KG1 (cell line): ENCODE data around the gene OR2T11.
A peak's percentile ranks its signal among the peaks of the same experiment; 100 is the strongest.
"Not testable (repeated sequence)": the region's sequence is repeated elsewhere in the genome, so short reads cannot be mapped to it uniquely, and the experiment has no call there.

ENCODE experiments used
- DNase-seq: peaks from one replicate; lab custom pipeline; 2025; lab: John Stamatoyannopoulos, UW

OR2T11 gene, protein sequence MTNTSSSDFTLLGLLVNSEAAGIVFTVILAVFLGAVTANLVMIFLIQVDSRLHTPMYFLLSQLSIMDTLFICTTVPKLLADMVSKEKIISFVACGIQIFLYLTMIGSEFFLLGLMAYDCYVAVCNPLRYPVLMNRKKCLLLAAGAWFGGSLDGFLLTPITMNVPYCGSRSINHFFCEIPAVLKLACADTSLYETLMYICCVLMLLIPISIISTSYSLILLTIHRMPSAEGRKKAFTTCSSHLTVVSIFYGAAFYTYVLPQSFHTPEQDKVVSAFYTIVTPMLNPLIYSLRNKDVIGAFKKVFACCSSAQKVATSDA

DNA sequence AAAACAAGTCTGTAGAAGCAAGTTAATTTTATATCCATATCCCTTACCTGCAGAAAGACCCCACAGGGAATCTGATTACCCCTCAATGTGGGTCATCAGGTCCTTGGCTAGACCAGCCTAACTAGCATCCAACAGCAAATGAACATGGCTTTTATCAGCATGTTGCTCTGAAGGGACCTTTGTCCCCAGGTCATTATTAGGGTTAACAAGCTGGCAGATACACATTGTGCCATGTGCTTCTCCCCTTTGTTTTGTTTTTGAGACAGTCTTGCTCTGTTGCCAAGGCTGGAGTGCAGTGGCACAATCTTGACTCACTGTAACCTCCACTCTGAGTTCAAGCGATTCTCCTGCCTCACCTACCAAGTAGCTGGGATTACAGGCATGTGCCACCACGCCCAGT, at the start of gene OR2T11:
Gene OR2T11 (minus strand): TSS at position 101 of the 400 bp plus-strand sequence. CDS start 7,963 bp downstream, outside the sequence.
- DNase-seq: not testable (repeated sequence)

DNA sequence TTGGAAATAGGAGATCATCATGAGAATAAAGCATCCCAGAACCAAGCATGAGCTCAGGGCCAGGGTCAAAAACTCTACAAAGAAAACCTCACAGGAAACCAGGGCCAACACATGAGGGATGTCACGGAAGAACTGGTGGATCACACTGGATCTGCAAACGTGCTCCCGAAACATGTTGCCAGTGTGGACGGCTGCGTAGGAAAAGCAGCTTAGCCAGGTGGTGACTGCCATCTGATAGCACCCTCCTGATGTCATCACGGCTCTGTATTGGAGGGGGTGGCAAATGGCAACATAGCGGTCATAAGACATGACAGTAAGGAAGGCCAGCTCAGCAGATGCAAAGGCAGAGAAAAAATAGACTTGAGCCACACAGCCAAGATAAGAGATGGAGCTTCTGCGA, 46.8 kb upstream of the OR2T11 start:
- DNase-seq: no peak

DNA sequence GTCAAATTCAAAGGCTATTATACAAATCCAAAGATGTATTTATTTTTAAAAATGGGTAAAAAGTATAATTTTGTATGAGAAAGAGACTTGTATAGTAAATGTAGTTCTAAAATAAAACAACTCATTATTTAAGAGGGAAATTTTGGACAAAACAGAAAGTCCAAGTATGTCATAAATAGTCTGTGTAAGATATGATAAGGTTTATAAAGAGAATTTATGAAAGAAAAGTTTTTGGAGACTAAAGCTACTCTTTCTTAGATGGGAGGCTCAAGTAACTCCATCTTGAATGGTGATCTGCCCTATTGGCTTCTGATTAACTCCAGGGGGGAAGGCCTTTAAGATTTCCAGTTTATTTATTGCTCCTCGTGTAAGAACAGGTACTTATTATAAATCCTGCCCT, 35.1 kb upstream of the OR2T11 start:
- no peak for DNase-seq

DNA sequence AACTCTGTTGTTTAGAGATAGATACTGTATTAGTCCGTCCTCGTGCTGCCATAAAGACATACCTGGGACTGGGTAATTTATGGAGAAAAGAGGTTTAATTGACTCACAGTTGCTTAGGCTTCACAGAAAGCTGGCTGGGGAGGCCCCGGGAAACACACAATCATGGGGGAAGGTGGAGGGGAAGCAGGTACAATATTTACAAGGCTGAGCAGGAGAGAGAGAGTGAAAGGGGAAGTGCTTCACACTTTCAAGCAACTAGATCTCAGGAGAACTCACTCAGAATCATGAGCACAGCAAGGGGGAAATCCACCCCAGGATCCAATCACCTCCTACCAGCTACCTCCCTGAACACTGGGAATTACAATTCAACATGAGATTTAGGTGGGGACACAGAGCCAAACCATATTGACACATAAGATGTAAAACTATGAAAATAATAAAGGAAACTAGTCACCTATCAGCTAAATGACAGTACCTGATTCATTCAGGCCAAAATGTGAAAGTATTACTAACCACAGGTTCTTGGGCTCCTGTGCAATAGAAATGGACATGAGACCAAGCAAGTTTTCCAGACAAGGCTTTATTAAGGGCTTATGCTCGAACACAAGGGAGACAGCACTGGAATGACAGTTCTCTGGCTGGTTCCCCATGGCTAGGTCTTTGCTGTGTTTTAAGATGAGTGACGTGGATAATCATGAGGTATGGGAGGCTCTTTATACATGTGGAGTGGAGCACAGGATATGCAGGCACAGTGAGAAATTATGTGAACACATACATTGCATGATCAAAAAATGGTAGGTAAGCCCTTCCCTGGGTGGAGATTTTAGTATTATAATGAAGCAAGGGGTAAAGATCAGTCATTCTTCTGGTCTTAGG, 28.8 kb upstream of the OR2T11 start:
- DNase-seq: not testable (repeated sequence)

DNA sequence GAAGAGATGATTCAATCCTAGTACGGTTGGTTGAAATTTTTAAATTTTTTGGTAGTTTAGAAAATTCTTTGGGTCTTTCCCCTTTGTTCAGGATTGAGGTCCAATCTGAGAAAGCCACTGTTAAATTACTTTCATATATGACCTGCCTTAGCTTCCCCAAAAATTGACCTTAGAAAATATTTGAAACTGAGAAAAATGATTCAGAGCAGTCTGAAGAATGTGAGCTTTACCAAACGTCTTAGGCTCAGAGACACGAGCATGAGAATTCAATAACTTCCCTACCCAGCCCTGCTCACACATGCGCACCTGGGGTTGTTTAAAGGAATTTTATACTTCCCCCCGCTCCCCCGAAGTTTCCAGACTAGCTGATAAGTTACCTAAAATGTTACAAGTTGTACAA, 21.9 kb upstream of the OR2T11 start:
- not testable (repeated sequence) for DNase-seq

DNA sequence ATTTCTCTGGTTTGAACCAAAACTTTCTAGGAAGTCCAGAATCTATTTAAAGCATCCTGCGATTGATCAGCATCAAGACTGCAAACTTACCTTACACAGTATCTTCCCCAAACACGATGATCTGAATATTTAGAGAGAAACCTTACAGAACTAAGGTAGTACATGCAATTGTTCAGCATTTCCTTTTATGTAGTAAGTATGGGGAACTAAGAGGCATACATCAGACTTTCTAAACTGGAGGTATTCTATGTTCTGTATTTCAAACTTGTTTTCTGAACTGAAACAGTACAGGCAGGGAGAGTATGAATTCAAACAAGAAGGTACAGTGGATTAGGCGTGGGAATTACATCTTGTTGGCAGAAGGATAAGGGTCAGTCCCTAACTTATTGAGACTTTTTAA, 20.5 kb upstream of the OR2T11 start, which contains the start of gene OR2T27:
Gene OR2T27 (minus strand): TSS at position 175 of the 400 bp plus-strand sequence. CDS start 4,644 bp downstream, outside the sequence.
- not testable (repeated sequence) for DNase-seq

DNA sequence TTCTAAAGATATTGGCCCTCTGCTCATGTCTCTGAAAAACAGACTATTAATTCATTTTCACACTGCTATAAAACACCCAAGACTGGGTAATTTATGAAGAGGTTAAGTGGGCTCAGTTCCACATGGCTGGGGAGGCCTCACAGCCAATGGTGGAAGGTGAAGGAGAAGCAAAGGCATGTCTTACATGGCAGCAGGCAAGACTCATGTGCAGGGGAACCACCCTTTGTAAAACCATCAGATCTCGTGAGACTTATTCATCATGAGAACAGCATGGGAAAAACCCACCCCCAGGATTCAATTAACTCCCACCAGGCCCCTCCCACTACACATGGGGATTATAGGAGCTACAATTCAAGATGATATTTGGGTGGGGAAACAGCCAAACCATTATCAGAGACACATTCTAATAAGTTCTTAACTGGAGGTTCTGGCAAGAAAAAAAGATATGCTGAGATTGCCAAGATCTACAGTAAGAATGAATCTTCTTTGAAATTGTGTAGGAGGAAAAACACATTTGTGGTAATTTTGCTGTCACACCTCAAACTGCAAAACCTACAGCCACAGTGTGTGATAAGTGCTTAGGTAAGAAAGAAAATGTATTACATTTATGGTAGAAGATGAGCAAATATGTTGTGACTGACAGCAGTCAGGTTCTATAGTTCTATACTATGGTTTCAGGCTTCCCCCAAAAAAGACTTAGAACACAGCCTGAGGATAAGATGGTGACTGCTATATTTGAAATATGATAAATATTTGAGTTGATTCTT, 14.1 kb upstream of the OR2T11 start:
- DNase-seq: not testable (repeated sequence)

DNA sequence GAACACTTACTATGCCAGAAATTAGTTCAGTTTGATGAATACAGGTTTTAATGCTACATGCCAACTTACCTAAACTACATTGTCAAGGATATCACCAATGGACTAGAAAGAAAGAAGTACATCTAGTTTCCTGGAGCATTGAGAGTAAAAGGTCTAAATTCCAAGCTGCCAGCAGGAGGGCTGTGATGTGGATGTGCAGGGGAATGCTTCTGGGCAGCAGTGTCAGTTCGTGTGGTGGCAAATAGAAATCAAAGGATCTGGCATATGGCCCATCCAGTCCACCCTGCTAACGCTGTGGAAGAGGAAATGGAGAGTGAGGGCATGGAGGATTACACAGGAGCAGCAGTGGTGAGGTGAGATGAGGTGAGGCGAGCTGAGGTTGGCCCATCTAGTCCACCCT, 10.3 kb upstream of the OR2T11 start, which contains the start of gene OR2T35:
Gene OR2T35 (minus strand): TSS at position 101 of the 400 bp plus-strand sequence. CDS start 6,020 bp downstream, outside the sequence.
- DNase-seq: not testable (repeated sequence)

DNA sequence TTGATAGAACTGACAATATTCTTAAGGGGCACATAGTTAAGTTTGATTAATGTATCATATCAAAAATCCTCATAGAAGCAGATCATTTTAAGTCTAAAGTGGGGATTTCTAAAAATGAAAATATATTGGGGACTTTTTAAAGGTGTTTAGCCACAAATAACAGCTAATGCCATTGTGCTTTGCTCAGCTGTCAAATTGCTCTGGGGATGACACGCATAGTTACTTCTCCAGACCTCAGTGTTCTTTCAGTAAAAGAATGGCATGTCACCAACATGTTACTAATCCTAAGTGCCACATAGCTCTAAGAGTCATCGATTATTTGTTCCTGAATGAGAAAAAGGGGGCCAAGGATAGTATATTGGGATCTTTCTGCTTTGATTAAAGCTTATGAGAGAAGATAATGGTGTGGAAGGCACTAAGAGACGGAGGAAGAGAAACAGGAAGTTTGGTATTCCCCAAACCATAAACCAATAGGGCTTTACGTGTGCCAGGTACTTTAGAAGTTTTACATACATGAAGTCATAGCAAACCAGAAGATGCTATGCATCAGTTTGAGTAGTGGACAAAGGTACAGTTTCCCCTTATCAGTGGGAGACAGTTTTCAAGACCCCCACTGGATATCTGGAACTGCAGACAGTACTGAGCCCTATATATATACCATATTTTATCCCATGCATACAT, 8.2 kb upstream of the OR2T11 start:
- not testable (repeated sequence) for DNase-seq

DNA sequence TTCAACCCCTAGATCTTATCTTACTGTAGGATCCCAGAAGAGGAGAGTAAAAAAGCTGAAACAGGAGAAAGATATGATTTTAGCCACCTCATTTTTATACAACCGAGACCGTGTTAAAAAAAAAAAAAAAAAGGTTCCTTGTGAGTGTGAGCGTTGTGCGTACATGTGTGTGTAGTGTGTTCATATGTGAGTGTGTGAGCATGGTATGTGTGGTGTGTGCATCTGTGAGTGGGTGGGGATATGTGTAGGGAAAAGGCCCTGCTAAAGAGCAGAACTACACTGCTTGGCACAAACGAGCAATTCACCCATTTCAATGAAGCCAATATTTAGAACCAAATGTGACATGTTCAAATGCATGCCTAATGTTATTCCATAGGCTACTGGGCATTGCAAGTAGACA, 6.7 kb upstream of the OR2T11 start:
- not testable (repeated sequence) for DNase-seq

DNA sequence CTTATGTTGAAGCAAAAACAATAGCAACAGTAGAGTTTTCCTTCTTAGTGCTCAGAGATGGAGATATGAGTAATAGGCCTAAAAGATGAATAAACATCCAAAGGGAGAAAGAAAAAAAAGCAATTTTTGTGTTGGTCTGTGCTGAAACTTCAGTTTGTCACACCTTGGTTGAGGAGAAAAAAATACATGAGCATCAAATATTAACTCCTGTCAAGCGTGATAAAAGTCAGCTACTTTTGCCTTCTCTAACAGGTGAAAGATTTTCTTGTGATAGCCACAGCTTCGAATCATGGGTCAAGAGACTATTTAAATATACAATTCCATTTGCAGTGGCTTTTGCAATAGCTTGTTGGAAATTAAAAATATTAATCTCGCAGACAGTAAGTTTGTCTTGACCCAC, 6.0 kb upstream of the OR2T11 start:
- DNase-seq: not testable (repeated sequence)

DNA sequence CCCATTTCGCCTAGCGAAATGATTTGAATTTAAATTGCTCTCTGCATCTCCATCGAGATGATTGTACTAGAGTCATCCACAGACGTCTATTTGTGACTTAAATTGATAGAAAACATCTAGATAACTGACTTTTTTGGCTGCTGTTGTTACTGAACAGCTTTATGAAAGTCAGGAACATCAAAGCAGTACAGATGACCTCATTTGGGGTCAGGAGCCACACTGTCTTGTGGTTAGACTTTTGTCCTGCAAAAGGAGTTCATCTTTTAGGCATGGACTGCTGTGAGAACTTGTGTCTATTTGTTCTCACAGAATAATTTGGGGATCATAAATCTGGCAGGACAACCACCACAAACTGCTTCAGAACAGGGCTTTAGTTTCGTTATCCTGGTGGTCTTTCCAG, 4.8 kb upstream of the OR2T11 start:
- not testable (repeated sequence) for DNase-seq

DNA sequence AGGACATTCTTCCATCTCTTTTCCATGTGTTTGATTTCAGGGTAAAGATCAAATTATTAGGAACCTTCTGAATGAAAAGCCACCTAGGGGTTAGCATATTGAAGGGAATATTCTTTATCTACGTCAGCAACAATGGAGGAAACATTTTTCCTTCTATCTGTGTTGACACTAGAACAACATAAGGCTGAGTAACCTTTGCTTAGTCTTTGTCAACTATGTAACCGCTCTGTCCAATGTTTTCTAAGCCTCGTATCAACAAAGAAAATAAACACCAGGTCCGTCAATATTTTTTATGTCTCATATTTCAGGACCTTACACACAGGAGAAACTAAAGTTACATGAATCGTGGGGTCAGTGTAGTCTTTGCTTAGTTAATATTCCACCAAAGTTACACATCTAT, 1.7 kb upstream of the OR2T11 start:
- DNase-seq: not testable (repeated sequence)

DNA sequence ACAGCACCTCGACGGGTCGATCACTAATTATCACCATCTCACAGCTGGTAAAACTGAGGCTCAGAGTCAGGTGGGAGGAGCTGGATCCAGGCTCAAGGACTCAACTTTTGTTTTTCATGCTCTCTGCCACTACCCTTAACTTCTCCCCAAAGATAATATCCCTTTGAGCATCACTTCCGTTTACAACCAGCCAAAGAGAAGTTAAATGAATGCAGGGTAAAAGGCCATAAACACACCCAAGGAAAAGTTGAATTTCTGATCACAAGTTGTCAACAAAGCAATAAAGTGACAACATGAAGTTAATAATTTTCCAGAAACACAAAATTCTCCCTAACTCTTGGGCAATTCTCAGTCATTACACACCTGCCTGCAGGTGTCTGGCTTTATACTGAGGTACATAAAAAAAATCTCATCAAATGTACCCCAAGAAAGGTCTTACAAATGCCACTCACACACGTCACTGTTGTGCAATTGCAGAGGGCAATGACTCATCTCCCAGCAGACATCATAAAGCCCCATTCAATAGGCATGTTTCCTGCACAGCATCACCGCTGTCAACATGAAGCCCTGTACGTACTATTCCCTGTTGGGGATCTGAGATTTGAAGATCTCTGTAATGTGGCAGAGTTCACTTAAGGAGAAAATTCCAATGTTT, 3.4 kb downstream of the OR2T11 start:
- DNase-seq: no peak

DNA sequence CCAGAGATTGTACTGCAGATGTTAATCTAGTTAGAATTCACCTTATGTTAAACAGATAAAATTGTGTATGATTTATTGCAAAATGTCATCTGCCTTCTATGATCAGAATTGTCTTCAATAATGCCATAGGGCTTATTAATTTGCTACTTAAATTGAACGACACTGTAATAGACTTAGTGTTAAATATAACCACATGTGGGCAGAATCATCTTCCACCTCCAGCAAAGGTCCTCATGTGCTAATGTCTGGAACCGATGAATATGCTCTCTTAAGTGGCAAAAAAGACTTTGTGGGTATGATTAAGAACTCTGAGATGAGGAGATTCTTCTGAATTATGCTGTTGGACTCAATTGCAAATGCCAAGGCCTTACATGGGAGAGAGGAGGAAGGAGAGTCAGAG, 4.3 kb downstream of the OR2T11 start:
- no peak for DNase-seq

DNA sequence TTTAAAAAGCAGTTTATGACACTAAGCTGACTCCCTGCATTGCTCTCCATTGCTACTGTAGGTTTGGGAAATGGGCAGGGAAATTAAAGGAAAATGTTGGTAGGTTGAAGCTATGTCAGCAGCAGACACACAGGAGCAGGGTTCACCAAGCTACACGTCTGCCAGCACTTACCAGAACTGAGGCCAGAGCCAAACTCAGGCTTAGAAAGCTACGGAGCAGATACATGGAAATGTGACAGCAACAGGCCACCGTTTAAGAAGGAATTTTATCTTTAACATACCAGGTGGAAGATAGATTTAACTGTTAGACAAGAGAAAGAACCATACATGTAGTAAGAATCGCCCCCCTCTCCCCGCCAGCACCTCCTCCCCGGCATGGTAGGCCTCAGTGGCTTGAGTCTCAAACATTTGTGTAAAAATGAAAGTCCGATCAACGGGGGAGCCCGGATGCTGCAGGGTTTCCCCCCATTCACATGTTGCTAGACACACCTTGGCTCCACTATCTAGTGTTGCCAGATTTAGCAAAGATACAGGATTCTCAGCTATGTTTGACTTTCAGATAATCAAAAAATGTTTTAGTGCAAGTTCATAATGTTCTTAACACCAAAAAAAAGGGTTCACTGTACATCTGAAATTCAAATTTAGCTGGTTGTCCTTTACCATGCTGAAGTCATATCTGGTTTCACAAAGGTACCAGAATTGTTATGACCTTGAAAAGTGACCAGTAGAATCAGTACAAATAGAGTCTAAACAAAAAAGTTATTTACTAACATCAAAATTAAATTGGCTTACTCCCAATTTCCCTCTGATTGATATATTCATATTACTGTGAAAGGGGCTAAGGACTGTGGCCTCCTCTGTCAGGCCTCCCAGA, 6.7 kb downstream of the OR2T11 start:
- DNase-seq: no peak

DNA sequence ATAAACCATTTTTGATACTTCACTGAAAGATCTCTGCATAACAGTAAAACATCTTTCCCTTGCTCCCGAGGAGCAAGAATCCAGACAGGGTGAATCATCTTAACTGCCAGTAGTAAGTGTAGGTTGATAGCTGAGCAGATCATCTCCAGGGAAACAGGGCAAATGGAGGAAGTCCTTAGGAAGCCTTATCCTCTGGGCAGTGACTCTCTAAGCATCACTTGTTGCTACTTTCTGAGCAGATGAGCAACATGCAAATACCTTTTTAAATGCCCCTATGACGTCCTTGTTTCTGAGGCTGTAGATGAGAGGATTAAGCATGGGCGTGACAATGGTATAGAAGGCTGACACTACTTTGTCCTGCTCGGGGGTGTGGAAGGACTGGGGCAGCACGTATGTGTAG, 8.9 kb downstream of the OR2T11 start:
- DNase-seq: no peak

DNA sequence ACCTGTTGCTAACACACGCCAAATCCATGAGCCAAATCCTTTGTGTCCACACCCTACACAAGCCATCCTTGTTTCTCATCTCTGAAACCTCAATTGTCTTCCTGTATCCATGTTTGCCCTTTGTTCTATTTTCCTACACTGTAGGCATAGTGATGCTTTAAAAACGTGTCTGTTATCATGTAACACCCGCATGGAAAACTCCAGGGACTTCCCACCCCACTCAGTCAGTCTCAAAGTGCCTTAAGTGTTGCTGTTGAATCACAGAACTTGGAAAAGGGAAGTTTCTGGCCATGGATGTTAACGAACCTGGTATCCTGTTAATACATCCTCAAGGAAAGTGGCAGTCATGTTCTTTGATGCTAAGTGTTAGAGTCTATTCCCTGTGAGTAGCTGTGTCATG, 9.7 kb downstream of the OR2T11 start:
- no peak for DNase-seq

DNA sequence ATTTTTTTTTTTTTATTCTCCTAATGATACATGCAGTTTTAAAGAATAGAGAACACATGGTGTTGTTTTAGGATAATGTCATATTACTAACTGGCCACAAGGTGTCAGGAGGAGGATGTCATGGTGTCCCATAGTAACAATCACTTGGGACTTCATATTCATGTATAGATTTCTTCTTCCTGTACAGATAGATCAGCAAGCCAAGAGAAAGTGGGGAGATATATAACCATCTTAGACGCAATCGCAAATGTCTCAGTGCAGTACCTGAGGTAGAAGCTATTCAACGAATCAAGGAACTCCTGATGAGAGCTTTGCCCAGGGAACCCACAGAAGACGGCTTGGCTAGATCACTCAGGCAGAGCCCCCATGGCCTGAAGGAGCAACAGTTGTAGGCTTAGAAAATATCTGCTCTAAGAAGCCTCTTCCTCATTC, 12.3 kb downstream of the OR2T11 start:
- peak; percentile 2 for DNase-seq

DNA sequence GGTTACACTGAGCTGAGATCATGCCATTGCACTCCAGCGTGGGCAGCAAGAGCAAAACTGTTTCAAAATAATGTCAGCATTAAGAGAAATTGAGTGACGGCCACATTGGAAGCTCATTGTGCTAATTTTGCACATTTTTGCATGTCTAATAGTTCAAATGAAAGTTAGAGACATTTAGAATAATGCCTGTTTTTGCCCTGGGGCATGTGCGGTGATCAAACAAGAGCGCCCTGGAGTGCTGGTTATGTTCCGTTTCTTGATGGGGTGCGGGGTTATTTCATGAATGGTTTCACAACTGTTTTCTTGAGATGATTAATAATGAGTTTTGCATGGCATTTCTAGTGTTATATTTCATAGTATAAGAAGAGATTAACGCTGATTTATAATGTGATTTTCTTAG, 13.1 kb downstream of the OR2T11 start:
- no peak for DNase-seq
